SK-N-SH (cell line): ENCODE results near the gene TMEM184B. TPM values are rescaled to one million over a fixed set of nuclear protein-coding genes. Genes with fewer than 3 reads are reported as not detected.
A peak's percentile ranks its signal among the peaks of the same experiment; 100 is the strongest.

ENCODE experiments used
- CTCF ChIA-PET: fragments of 300-600, 350-600 bp; formaldehyde crosslinking; extraction: SDS; loops from one replicate; lab custom pipeline; 2021; lab: Yijun Ruan, JAX
- POLR2A ChIA-PET: fragments of 350-600 bp; sonication (Branson Sonifier 250); formaldehyde crosslinking; extraction: SDS; loops from one replicate; lab custom pipeline; 2020; ENCODE audit warnings: antibody characterized with exemption, inconsistent platforms; lab: Yijun Ruan, JAX
- DNase-seq: peaks from one replicate; pipeline ENCODE4 v3.0.0; 2012
- H2AFZ ChIP-seq: fragments of 200-600 bp; sonication (generic); 2 replicates; pipeline ENCODE4 v1.8.1; 2016; ENCODE audit warnings: antibody characterized with exemption, mild to moderate bottlenecking, low read depth
- H3F3A ChIP-seq: fragments of 200-600 bp; sonication (generic); replicated peaks from 2 replicates; pipeline ENCODE3; 2016; ENCODE audit warnings: antibody characterized with exemption, mild to moderate bottlenecking; ENCODE audit not compliant: insufficient read depth
- H3K27ac ChIP-seq, 2 experiments: fragments of 200-500 bp in 1 of 2; fragments of 200-600 bp in 1 of 2; sonication (Bioruptor generic) in 1 of 2; sonication (generic), shearing (Covaris generic) in 1 of 2; 2 replicates each; pipeline versions ENCODE4 v1.5.1 to v1.6.1; 2014 to 2016; ENCODE audit warnings: low read depth in 2 of 2, inconsistent platforms in 1 of 2, low read length in 1 of 2, mild to moderate bottlenecking in 1 of 2, mixed read lengths in 1 of 2
- H3K27me3 ChIP-seq: fragments of 200-600 bp; sonication (generic), shearing (Covaris generic); 2 replicates; pipeline ENCODE4 v1.6.1; 2016; ENCODE audit warnings: mixed run types; ENCODE audit not compliant: insufficient read depth
- H3K36me3 ChIP-seq, 2 experiments: fragments of 200-500 bp in 1 of 2; fragments of 200-600 bp in 1 of 2; sonication (Bioruptor generic) in 1 of 2; sonication (generic) in 1 of 2; replicated peaks in 1 of 2; 2 replicates each; pipeline versions ENCODE3 to v1.5.1; 2014 to 2016; ENCODE audit warnings: low read length in 1 of 2, mild to moderate bottlenecking in 1 of 2; ENCODE audit not compliant: insufficient read depth in 2 of 2, control insufficient read depth in 1 of 2
- H3K4me1 ChIP-seq, 2 experiments: fragments of 200-500 bp in 1 of 2; fragments of 200-600 bp in 1 of 2; sonication (Bioruptor generic) in 1 of 2; sonication (generic), shearing (Covaris generic) in 1 of 2; 2 replicates each; pipeline versions ENCODE4 v1.5.1 to v1.6.1; 2014 to 2016; ENCODE audit warnings: low read depth in 1 of 2, low read length in 1 of 2, mixed run types in 1 of 2; ENCODE audit not compliant: insufficient read depth in 2 of 2, control insufficient read depth in 1 of 2
- H3K4me2 ChIP-seq: fragments of 200-600 bp; sonication (generic), shearing (Covaris generic); 2 replicates; pipeline ENCODE4 v1.6.1; 2017; ENCODE audit warnings: mixed run types
- H3K4me3 ChIP-seq, 2 experiments: fragments of 200-500 bp in 1 of 2; fragments of 200-600 bp in 1 of 2; sonication (Bioruptor generic) in 1 of 2; sonication (generic), shearing (Covaris generic) in 1 of 2; 2 replicates each; pipeline versions ENCODE4 v1.5.1 to v1.8.1; 2014 to 2016; ENCODE audit warnings: low read depth in 2 of 2, inconsistent platforms in 1 of 2, low read length in 1 of 2, mild to moderate bottlenecking in 1 of 2, mixed read lengths in 1 of 2, moderate library complexity in 1 of 2
- H3K79me2 ChIP-seq: fragments of 200-600 bp; sonication (generic); 2 replicates; pipeline ENCODE4 v1.8.1; 2017; ENCODE audit warnings: mild to moderate bottlenecking; ENCODE audit not compliant: insufficient read depth
- H3K9ac ChIP-seq: fragments of 200-600 bp; sonication (generic); 2 replicates; pipeline ENCODE4 v1.6.1; 2017; ENCODE audit warnings: mixed run types
- H3K9me2 ChIP-seq: fragments of 200-600 bp; sonication (generic); 2 replicates; pipeline ENCODE4 v1.6.1; 2017; ENCODE audit warnings: mixed run types
- H3K9me3 ChIP-seq: fragments of 200-600 bp; sonication (generic); 2 replicates; pipeline ENCODE4 v1.6.1; 2017; ENCODE audit warnings: mixed run types, mild to moderate bottlenecking, moderate library complexity
- H4K20me1 ChIP-seq: fragments of 200-600 bp; sonication (generic); 2 replicates; pipeline ENCODE4 v1.6.1; 2017; ENCODE audit warnings: mild to moderate bottlenecking, mixed run types; ENCODE audit not compliant: insufficient read depth
- CTCF ChIP-seq: fragments of 200-600 bp; sonication (generic); IDR thresholded peaks from 2 replicates; pipeline ENCODE4 v1.6.1; 2017; ENCODE audit warnings: antibody characterized with exemption, mild to moderate bottlenecking, moderate library complexity
- ELF1 ChIP-seq: IDR thresholded peaks from 2 replicates; pipeline ENCODE4 v1.4.0; 2012
- EZH2phosphoT487 ChIP-seq: fragments of 200-600 bp; sonication (generic); IDR thresholded peaks from 2 replicates; pipeline ENCODE4 v1.6.1; 2017; ENCODE audit warnings: low read depth, mixed run types, mild to moderate bottlenecking, antibody characterized with exemption, moderate library complexity, borderline replicate concordance
- FOSL2 ChIP-seq: IDR thresholded peaks from 2 replicates; pipeline ENCODE4 v1.4.0; 2012; ENCODE audit warnings: low read depth, mild to moderate bottlenecking, moderate library complexity, borderline replicate concordance
- FOXJ3 ChIP-seq: sonication (generic); formaldehyde crosslinking; IDR thresholded peaks from 2 replicates; pipeline ENCODE4 v1.5.1; 2020; ENCODE audit warnings: mild to moderate bottlenecking, missing genetic modification reagents
- FOXM1 ChIP-seq: IDR thresholded peaks from 2 replicates; pipeline ENCODE4 v1.4.0; 2012; ENCODE audit warnings: low read depth, mild to moderate bottlenecking
- GATA2 ChIP-seq: sonication (generic); formaldehyde crosslinking; IDR thresholded peaks from 2 replicates; pipeline ENCODE4 v1.5.0; 2020; ENCODE audit warnings: mild to moderate bottlenecking, missing genetic modification reagents
- MEF2A ChIP-seq: IDR thresholded peaks from 2 replicates; pipeline ENCODE4 v1.4.0; 2012; ENCODE audit warnings: low read depth, borderline replicate concordance
- MXI1 ChIP-seq: IDR thresholded peaks from 2 replicates; pipeline ENCODE4 v1.6.1; 2012; ENCODE audit warnings: mild to moderate bottlenecking, low read depth, low read length, improper control_type of control experiment
- NRF1 ChIP-seq: IDR thresholded peaks from 2 replicates; pipeline ENCODE4 v1.6.1; 2012; ENCODE audit warnings: low read depth, mild to moderate bottlenecking, low read length
- PBX3 ChIP-seq: IDR thresholded peaks from 2 replicates; pipeline ENCODE4; 2012
- RAD21 ChIP-seq: IDR thresholded peaks from 2 replicates; pipeline ENCODE4 v1.6.1; 2012; ENCODE audit warnings: mild to moderate bottlenecking, low read length
- RFX5 ChIP-seq: IDR thresholded peaks from 2 replicates; pipeline ENCODE4 v1.6.1; 2012; ENCODE audit warnings: mild to moderate bottlenecking, improper control_type of control experiment, low read length
- TAF1 ChIP-seq: IDR thresholded peaks from 2 replicates; pipeline ENCODE4 v1.6.1; 2012; ENCODE audit warnings: low read depth, mild to moderate bottlenecking, low read length, moderate library complexity, borderline replicate concordance
- TCF12 ChIP-seq: IDR thresholded peaks from 2 replicates; pipeline ENCODE4 v1.4.0; 2012
- YY1 ChIP-seq: IDR thresholded peaks from 2 replicates; pipeline ENCODE4 v1.4.0; 2012; ENCODE audit warnings: low read depth, mild to moderate bottlenecking
- WGBS: methylation state at CpG from one replicate; pipeline ENCODE4 v1.1.6; 2017; ENCODE audit warnings: low lambda C conversion rate; 5-methylcytosine and 5-hydroxymethylcytosine counted together
- polyA plus RNA-seq, 3 experiments: library from polyadenylated mRNA; depleted of rRNA; stranded (reverse); fragments of >200 nt; gene quantifications; 2 replicates each; pipeline ENCODE4 v1.2.3, GENCODE V29; 2012
- TF ChIP-seq, protein P1 (sequence below): fragments of 150-350 bp; IDR thresholded peaks from 2 replicates; pipeline ENCODE4 v1.6.1; 2016; ENCODE audit warnings: mild to moderate bottlenecking, low read depth, low read length
- TF ChIP-seq, protein P2 (sequence below): IDR thresholded peaks from 2 replicates; pipeline ENCODE4 v1.4.0; 2012; ENCODE audit warnings: low read depth, borderline replicate concordance
- TF ChIP-seq, protein P3 (sequence below): fragments of 150-350 bp; IDR thresholded peaks from 2 replicates; pipeline ENCODE4 v1.6.1; 2017; ENCODE audit warnings: antibody characterized with exemption, low read length, low read depth, borderline replicate concordance

The TMEM184B gene
- polyA plus RNA-seq, 1 of the 3 experiments (the other 2 are of a cell fraction), result 25.3 TPM

- 76% methylated on average over 2 of the region's 2 CpGs for WGBS
- H3K9me2 ChIP-seq, result no peaks in the 10 kb centered on the region
- H3K9ac ChIP-seq, result no peak overlapping the region
- H3K4me3 ChIP-seq, result no peak overlapping the region
- TF ChIP-seq MXI1, result no peak
- no peak for TF ChIP-seq FOXJ3 (CRISPR knock-in tag)
- TF ChIP-seq PBX3, result no peak
- TF ChIP-seq, protein P1, sequence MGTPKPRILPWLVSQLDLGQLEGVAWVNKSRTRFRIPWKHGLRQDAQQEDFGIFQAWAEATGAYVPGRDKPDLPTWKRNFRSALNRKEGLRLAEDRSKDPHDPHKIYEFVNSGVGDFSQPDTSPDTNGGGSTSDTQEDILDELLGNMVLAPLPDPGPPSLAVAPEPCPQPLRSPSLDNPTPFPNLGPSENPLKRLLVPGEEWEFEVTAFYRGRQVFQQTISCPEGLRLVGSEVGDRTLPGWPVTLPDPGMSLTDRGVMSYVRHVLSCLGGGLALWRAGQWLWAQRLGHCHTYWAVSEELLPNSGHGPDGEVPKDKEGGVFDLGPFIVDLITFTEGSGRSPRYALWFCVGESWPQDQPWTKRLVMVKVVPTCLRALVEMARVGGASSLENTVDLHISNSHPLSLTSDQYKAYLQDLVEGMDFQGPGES, result no peak
- TF ChIP-seq GATA2, result no peak
- no peak for TF ChIP-seq ELF1
- no peak for TF ChIP-seq FOSL2
- TF ChIP-seq NRF1, result no peak
- TF ChIP-seq, all 33 proteins: peak for 0
- no peaks in the 10 kb centered on the region for H3F3A ChIP-seq
- POLR2A ChIA-PET, result no interaction called here
- peaks cover 8% of the 10 kb centered on the region for H4K20me1 ChIP-seq
- no peak overlapping the region for H3K27ac ChIP-seq
- CTCF ChIA-PET, result no interaction called here
- H2AFZ ChIP-seq, result no peak overlapping the region
- H3K9me3 ChIP-seq, result no peaks in the 10 kb centered on the region
- H3K27me3 ChIP-seq, result no peaks in the 10 kb centered on the region
- H3K79me2 ChIP-seq, result peaks cover 15% of the 10 kb centered on the region; the same call in 1 of the 2 replicates
- no peak overlapping the region for H3K4me2 ChIP-seq
- no peaks in the 10 kb centered on the region for H3K36me3 ChIP-seq
- H3K4me1 ChIP-seq, result peaks cover 0 to 14% of the 10 kb centered on the region in 2 experiments; a peak in 1 of 4 replicates
- no peak for DNase-seq
Observed at GRCh38 chr22:38276166-38276565, 3.4 kb upstream of the TMEM184B start.

DNA sequence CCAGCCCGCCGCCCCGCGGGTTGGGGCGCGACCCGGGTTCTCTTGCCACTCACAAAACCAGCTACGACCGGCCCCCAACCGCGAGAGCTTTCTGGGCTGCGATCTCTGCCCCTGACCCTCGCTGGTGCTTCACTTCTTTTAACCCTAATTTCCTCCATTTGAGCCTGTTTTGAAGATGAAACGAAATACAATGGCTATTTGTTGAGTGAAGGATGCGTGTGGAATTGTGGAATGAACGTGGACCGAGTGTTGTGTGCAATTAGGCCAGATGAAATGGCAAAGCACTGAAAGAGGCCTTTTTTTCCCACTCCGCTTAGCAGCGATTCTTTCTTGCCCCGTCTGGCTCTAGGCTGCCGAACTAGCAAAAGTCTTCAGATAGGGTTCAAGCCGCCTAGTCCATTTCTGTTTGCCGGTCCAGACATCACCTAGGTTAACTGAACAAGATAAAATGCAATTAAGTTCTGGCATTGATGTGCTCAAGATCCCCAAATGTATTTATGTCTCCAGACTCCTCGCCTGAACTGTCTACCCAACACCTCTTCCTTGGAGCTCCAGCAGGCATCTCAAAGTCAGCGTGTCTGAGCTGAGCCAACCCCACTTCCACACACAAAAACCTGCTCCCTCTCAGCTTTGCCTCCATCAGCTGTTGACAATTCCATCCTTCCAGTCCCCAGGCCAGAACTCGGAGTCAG, 471 bp upstream of the TMEM184B start:
- H4K20me1 ChIP-seq, result peaks cover 34% of the 10 kb centered on the region
- H3K27me3 ChIP-seq, result no peaks in the 10 kb centered on the region
- peak overlapping the region in 1 of 2 experiments; percentile 68; a peak in 2 of 4 replicates for H3K27ac ChIP-seq
- H3K9me2 ChIP-seq, result no peaks in the 10 kb centered on the region
- peak overlapping the region; percentile 69; the same call in 1 of the 2 replicates for H3K4me2 ChIP-seq
- no peaks in the 10 kb centered on the region for H3K36me3 ChIP-seq
- 21% methylated on average over 21 of the region's 26 CpGs for WGBS
- POLR2A ChIA-PET, result no interaction called here
- peaks cover 44% of the 10 kb centered on the region for H3K79me2 ChIP-seq
- peaks cover 0 to 14% of the 10 kb centered on the region in 2 experiments; a peak in 1 of 4 replicates for H3K4me1 ChIP-seq
- H3K4me3 ChIP-seq, result peak overlapping the region; percentile 64 to 67
- H2AFZ ChIP-seq, result peak overlapping the region; percentile 97
- H3F3A ChIP-seq, result no peaks in the 10 kb centered on the region
- H3K9ac ChIP-seq, result peak overlapping the region; percentile 79
- CTCF ChIA-PET, result no interaction called here
- no peak for DNase-seq
- no peaks in the 10 kb centered on the region for H3K9me3 ChIP-seq
- TF ChIP-seq NRF1 (no peak), RFX5 (no peak), FOXM1 (no peak), TAF1 (no peak), YY1 (no peak), EZH2phosphoT487 (no peak), RAD21 (no peak), CTCF (no peak), ELF1 (no peak), TCF12 (no peak), MEF2A (no peak), GATA2 (no peak)
- TF ChIP-seq, protein P2, sequence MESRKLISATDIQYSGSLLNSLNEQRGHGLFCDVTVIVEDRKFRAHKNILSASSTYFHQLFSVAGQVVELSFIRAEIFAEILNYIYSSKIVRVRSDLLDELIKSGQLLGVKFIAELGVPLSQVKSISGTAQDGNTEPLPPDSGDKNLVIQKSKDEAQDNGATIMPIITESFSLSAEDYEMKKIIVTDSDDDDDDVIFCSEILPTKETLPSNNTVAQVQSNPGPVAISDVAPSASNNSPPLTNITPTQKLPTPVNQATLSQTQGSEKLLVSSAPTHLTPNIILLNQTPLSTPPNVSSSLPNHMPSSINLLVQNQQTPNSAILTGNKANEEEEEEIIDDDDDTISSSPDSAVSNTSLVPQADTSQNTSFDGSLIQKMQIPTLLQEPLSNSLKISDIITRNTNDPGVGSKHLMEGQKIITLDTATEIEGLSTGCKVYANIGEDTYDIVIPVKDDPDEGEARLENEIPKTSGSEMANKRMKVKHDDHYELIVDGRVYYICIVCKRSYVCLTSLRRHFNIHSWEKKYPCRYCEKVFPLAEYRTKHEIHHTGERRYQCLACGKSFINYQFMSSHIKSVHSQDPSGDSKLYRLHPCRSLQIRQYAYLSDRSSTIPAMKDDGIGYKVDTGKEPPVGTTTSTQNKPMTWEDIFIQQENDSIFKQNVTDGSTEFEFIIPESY, result no peak
- TF ChIP-seq, protein P3, sequence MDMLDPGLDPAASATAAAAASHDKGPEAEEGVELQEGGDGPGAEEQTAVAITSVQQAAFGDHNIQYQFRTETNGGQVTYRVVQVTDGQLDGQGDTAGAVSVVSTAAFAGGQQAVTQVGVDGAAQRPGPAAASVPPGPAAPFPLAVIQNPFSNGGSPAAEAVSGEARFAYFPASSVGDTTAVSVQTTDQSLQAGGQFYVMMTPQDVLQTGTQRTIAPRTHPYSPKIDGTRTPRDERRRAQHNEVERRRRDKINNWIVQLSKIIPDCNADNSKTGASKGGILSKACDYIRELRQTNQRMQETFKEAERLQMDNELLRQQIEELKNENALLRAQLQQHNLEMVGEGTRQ, result no peak
- TF ChIP-seq, protein P1, result no peak
